Left ventricle myocardium superior (tissue), 1 donor: ENCODE data around the gene SPACA4. TPM values are rescaled to one million over a fixed set of nuclear protein-coding genes. Genes with fewer than 3 reads are reported as not detected.
A peak's percentile ranks its signal among the peaks of the same experiment; 100 is the strongest.

Experiments used
- ATAC-seq: fragments of 200-7000 bp; cut with Tn5 transposase; one replicate; pipeline ENCODE4 v1.9.1; 2020; ENCODE audit warnings: mild to moderate bottlenecking, moderate library complexity
- DNase-seq: peaks from one replicate; pipeline ENCODE4 v3.0.0-alpha.2; 2020
- intact Hi-C: fragments of 100-400 bp; cut with micrococcal nuclease; formaldehyde crosslinking; loops from one replicate; pipeline ENCODE4 v1.11.0; 2022
- total RNA-seq: library from RNA; stranded (reverse); fragmentation: NEBNext Ultra II Directional; extraction: Animal tissue kit (Norgen Biotek cat#: 25700); gene quantifications from one replicate; pipeline ENCODE4 v1.2.1, GENCODE V29; 2021
- donor health status: DM: no; HTN: yes; CAD: no; lungs with severe emphysema.

Gene SPACA4
- total RNA-seq, 1 donor from 2014 or later, result not detected

GRCh38 chr19:48595833-48596232, 10.7 kb upstream of the SPACA4 start:
- DNase-seq (no peak), ATAC-seq (no peak)
- intact Hi-C loops, result no loop called here

DNA sequence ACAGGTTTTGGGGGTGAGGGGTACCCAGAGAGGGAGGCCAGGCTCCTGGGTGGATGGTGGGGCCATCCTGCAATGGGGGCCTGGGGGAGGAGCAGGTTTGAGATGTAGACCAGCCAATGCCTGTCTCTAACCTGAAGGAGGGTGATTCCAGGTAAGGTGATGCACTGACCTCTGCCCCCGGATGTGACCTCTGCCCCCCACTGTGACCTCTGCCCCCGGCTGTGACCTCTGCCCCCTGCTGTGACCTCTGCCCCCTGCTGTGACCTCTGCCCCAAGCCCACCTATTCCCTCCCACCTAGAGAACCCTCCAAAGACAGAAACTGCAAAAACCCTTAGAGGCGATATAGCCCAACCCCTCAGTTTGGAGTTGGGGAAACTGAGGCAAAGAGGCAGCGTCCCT, 10.3 kb upstream of the SPACA4 start:
- no peak for ATAC-seq
- intact Hi-C loops, result no loop called here

DNA sequence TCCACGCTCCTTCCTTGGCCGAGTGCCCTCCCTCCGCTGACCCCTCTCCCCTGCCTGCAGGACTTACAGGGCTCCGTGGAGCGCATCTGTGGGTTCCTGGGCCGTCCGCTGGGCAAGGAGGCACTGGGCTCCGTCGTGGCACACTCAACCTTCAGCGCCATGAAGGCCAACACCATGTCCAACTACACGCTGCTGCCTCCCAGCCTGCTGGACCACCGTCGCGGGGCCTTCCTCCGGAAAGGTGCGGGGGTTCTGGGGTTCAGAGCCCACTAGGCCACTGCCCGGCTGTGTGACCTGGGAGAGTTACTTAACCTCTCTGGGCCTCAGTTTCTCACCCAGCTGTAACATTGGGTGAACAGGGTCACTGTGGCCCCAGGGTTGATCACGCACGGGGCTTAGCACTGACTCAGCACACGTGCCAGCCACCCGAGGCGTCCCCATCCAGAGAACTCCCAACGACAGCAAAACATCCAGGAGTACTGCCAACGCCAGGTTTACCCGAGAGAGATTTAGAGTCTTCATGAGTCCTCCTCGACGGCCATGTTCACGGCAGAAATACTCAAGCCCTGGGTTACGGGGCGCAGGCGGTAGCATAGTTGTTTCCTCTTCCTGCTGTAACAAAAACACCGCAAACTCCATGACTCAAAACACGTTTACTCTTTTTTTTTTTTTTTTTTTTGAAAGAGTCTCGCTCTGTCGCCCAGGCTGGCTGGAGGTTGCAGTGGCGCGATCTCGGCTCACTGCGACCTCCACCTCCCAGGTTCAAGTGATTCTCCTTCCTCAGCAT, 9.7 kb upstream of the SPACA4 start:
- DNase-seq (no peak), ATAC-seq (no peak)
- intact Hi-C loops, result no loop called here

More for the DNA sequence above, 10.3 kb upstream of the SPACA4 start:
- no peak for DNase-seq

GRCh38 chr19:48598996-48599700, 7.4 kb upstream of the SPACA4 start:
- ATAC-seq (no peak), DNase-seq (no peak)
- intact Hi-C loops, result no loop called here

- intact Hi-C loops, result no loop called here
- ATAC-seq, result no peak
Measured at GRCh38 chr19:48600679-48601417, 5.7 kb upstream of the SPACA4 start.

DNA sequence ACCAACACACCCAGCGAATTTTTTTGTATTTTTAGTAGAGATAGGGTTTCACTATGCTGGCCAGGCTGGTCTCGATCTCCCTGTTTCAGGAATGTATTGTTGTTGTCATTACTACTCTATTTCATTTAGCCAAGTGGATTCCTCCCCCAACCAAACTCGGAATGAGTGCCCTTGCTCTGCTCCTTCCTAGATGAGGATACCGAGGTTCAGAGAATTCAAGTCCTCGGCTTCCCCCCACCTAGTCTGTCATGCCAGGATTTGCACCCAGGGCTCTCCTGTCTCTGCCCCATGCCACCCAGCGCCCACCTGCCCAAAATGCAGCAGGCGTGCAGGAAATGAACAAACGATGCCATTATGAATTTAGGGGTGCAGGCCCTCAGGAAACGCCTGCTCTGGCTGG, 3.5 kb upstream of the SPACA4 start:
- DNase-seq (no peak), ATAC-seq (no peak)
- intact Hi-C loops, result no loop called here

More at GRCh38 chr19:48600679-48601417, 5.7 kb upstream of the SPACA4 start:
- no peak for DNase-seq

- ATAC-seq, result no peak
- intact Hi-C loops, result no loop called here
- DNase-seq, result no peak
Measured at GRCh38 chr19:48603449-48603848, 3.1 kb upstream of the SPACA4 start.

DNA sequence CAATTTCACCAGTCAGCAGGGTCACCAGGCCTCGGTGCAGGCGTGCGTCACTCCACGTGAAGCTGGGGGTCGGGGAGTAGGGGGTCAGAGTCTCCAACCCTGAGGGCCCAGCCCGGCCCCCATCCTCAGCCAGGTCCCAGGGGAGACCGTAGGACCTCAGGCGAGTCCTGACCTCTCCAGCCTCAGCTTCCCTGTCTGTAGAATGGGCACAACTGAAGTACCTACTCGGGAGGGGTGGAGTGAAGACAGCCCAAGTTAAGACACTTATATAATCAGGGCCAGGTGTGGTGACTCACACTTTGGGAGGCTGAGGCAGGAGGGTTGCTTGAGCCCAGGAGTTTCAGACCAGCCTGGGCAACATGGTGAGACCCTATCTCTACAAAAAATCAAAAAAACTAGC, 2.7 kb upstream of the SPACA4 start:
- ATAC-seq (no peak), DNase-seq (no peak)
- intact Hi-C loops, result no loop called here

DNA sequence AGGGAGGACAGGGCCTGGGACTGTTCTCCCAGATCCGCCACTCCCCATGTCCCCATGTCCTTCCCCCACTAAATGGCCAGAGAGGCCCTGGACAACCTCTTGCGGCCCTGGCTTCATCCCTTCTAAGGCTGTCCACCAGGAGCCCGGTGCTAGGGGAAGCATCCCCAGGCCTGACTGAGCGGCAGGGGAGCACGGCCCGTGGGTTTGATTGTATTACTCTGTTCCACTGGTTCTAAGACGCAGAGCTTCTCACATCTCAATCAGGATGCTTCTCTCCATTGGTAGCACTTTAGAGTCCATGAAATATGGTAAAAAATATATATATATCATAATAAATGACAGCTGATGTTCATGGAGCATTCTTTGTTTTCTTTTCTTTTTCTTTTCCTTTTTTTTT, 815 bp downstream of the SPACA4 start:
- intact Hi-C loops, result no loop called here
- no peak for ATAC-seq
- DNase-seq, result no peak

DNA sequence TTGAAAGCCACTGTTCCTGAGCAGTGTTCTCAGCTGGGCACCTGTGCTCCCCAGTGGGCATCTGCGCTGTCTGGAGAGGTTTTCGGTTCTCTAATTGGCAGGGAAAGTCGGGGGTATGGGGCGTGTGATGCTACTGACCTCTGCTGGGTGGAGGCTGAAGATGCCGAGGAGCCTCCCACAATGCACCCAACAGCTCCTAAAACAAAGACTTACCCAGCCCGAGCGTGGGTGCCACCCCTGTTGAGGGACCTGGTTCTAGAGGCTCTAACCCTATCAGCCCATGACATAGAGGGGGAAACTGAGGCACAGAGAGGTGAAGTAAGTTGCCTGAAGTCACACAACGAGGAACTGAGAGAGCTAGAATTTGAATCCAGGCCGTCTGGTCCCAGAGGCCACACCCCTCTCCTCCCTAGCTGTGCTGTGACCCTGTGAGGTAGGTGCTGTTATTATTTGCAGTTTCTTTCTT, 2.3 kb downstream of the SPACA4 start:
- ATAC-seq (peak; percentile 48), DNase-seq (no peak)
- intact Hi-C loops, result no loop called here

- ATAC-seq (no peak), DNase-seq (no peak)
- intact Hi-C loops, result no loop called here
Measured at GRCh38 chr19:48609571-48610108, 3.1 kb downstream of the SPACA4 start.

DNA sequence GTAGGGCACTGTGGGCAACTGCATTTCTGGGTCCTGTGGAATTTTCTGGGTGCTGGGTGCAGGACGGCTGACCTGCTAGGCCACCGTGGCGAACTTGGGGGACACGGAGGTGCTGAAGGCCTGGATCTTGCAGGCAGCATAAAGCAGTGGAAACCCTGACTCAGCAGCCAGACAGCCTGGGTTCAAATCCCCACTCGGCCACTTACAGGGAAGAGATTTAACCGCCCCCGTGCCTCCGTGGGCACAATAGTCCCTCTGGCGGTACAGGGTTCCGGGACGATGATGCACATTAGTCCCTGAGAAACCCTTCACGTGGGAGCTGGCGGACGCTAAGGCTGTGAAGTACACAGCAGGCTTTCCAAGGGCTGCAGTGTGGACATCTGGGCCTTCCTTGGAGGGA, 5.3 kb downstream of the SPACA4 start:
- intact Hi-C loops, result no loop called here
- no peak for DNase-seq

GRCh38 chr19:48613024-48613851, 6.7 kb downstream of the SPACA4 start:
- DNase-seq (no peak), ATAC-seq (no peak)
- intact Hi-C loops, result no loop called here

More for the DNA sequence above, 5.3 kb downstream of the SPACA4 start:
- no peak for ATAC-seq

DNA sequence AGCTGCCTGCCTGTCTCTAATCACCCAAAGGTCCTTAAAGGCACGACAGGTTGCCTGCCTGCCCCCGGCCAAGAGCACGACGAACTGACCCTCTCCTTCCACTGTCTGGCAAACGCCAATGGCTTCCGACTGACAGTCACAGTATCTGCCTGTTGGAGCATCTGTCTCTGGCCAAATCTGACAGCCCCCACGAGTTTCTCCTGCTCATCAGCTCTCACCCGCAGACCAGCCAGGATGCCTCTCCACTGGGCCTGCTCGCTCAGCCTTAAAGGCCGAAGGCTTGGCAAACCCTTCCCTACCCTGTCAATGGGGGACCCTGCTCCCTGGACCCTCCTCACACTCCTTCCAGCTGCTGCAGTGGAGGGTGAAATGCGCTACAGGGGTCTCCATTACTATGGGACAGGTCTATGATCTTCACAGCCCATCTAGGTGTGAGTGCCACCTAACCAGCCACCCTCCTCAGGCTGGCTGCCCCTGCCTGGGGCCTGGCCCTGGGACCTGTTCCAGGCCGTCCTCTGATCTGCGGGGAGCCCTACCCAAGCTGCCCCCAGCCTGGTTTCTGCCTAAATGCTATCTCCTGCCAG, 7.4 kb downstream of the SPACA4 start:
- ATAC-seq (no peak), DNase-seq (no peak)
- intact Hi-C loops, result no loop called here

- no peak for ATAC-seq
- no peak for DNase-seq
- intact Hi-C loops, result no loop called here
Measured at GRCh38 chr19:48614436-48615230, 8.1 kb downstream of the SPACA4 start, which contains the start of gene FAM83E. Gene FAM83E, minus strand, starts transcription at chr19:48615076. Its CDS starts 1,704 bp downstream, at chr19:48613372.

DNA sequence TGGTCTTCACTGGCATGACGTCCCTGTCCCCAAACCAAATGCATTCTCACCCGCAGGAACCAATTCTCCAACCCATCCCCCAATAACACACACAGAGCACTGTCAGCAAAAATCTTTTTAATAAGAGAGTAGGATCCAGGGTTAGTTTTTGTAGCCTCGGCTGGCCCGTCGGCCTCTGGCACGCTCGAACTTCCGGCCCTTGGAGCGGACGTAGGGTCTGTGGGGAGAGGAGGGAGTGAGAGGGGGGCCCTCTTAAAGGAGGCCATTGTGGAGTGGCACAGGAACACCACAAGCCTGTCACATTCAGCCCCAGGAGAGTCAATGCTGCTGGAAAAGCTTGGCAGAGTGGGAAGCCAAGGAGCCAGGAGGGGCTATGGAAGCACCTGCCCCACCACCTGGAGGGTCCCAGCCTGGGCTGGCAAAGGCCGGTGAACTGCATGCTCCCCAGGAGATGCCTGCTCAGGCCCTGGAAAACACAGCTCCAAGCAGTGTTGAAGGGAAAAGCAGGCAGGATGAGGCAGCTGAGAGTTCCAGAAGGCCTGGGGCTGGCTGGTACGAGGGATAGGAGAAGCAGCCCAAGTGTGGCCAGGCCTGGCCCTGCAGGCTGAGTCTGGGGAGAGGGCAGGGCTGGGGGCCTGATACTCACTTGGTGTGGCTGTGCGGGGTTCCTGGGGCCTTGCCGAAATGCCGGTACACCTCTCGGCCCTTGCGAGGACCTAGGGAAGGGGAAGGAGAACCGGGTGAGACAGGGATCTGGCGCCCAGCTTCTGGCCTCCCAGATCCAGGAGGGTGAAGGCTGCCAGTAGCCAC, 8.9 kb downstream of the SPACA4 start:
- ATAC-seq (no peak), DNase-seq (no peak)
- intact Hi-C loops, result no loop called here

- intact Hi-C loops, result no loop called here
- DNase-seq (no peak), ATAC-seq (no peak)
Measured at GRCh38 chr19:48616041-48616436, 9.5 kb downstream of the SPACA4 start.
